Measurements from ENCODE around the gene RBM20. TPM values are rescaled to one million over a fixed set of nuclear protein-coding genes. Genes with fewer than 3 reads are reported as not detected.

Gene RBM20
- total RNA-seq, 2 donors from 2014 or later: 7.8 to 13.9 TPM

GRCh38 chr10:110880012-110880411 is 235.9 kb downstream of the RBM20 start:
- no peaks in the 10 kb centered on the region for H3K9me3 ChIP-seq
- no peak for DNase-seq (ENCODE audit: low spot score)
- no peak for ATAC-seq (ENCODE audit: insufficient number of reproducible peaks, low FRiP score, low read depth)
- H3K4me1 ChIP-seq (ENCODE audit: control insufficient read depth in 1 of 2, low read depth in 2 of 2): peaks cover 30 to 49% of the 10 kb centered on the region in 2 donors
- no peaks in the 10 kb centered on the region for H3K36me3 ChIP-seq
- H3K27ac ChIP-seq: peak overlapping the region in 1 of 2 donors; percentile 57
- TF ChIP-seq, protein P1, sequence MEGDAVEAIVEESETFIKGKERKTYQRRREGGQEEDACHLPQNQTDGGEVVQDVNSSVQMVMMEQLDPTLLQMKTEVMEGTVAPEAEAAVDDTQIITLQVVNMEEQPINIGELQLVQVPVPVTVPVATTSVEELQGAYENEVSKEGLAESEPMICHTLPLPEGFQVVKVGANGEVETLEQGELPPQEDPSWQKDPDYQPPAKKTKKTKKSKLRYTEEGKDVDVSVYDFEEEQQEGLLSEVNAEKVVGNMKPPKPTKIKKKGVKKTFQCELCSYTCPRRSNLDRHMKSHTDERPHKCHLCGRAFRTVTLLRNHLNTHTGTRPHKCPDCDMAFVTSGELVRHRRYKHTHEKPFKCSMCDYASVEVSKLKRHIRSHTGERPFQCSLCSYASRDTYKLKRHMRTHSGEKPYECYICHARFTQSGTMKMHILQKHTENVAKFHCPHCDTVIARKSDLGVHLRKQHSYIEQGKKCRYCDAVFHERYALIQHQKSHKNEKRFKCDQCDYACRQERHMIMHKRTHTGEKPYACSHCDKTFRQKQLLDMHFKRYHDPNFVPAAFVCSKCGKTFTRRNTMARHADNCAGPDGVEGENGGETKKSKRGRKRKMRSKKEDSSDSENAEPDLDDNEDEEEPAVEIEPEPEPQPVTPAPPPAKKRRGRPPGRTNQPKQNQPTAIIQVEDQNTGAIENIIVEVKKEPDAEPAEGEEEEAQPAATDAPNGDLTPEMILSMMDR (IDR thresholded peaks at IDR 0.05): no peak
- peak overlapping the region; percentile 10 for H3K4me3 ChIP-seq
- H3K27me3 ChIP-seq (replicated peaks; ENCODE audit: insufficient read depth): no peaks in the 10 kb centered on the region

- H3K27me3 ChIP-seq (replicated peaks; ENCODE audit: insufficient read depth): no peaks in the 10 kb centered on the region
Measured at GRCh38 chr10:110881247-110881646, 237.1 kb downstream of the RBM20 start.

GRCh38 chr10:110881905-110882304 is 237.8 kb downstream of the RBM20 start:
- no peaks in the 10 kb centered on the region for H3K27me3 ChIP-seq (replicated peaks; ENCODE audit: insufficient read depth)
- no peaks in the 10 kb centered on the region for H3K9me3 ChIP-seq
- H3K27ac ChIP-seq: peak overlapping the region in 1 of 2 donors; percentile 57
- no peaks in the 10 kb centered on the region for H3K36me3 ChIP-seq
- DNase-seq (ENCODE audit: low spot score) (no peak), ATAC-seq (ENCODE audit: insufficient number of reproducible peaks, low FRiP score, low read depth) (no peak)
- TF ChIP-seq, protein P1 (IDR thresholded peaks at IDR 0.05): no peak
- peaks cover 33 to 49% of the 10 kb centered on the region in 2 donors for H3K4me1 ChIP-seq (ENCODE audit: control insufficient read depth in 1 of 2, low read depth in 2 of 2)
- peak overlapping the region; percentile 47 for H3K4me3 ChIP-seq

More at GRCh38 chr10:110881247-110881646, 237.1 kb downstream of the RBM20 start:
- Histone ChIP-seq H3K4me1 (ENCODE audit: control insufficient read depth in 1 of 2, low read depth in 2 of 2) (peaks cover 33 to 49% of the 10 kb centered on the region in 2 donors), H3K9me3 (no peaks in the 10 kb centered on the region), H3K36me3 (no peaks in the 10 kb centered on the region), H3K27ac (peak overlapping the region in 1 of 2 donors; percentile 57), H3K4me3 (peak overlapping the region; percentile 47)
- ATAC-seq (ENCODE audit: insufficient number of reproducible peaks, low FRiP score, low read depth) (no peak), DNase-seq (ENCODE audit: low spot score) (no peak)
- TF ChIP-seq, protein P1 (IDR thresholded peaks at IDR 0.05): no peak

DNA sequence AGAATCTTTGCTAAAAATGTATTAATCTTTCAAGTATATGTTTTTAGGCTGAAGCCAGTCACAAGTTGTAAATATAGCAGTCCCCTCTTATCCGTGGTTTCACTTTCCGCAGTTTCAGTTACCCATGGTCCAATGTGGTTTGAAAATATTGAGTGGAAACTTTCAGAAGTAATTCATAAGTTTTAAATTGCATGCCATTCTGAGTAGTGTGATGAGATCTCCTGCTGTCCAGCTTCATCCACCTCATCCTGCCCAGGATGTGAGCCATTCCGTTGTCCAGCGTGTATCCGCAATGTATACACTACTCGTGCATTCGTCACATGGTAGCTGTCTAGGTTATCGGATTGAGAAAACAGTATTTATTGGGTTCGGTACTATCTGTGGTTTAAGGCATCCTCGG is 239.8 kb downstream of the RBM20 start:
- H3K4me3 ChIP-seq: peak overlapping the region; percentile 47
- H3K4me1 ChIP-seq (ENCODE audit: control insufficient read depth in 1 of 2, low read depth in 2 of 2): peaks cover 31 to 44% of the 10 kb centered on the region in 2 donors
- no peaks in the 10 kb centered on the region for H3K9me3 ChIP-seq
- no peak for ATAC-seq (ENCODE audit: insufficient number of reproducible peaks, low FRiP score, low read depth)
- H3K27ac ChIP-seq: peak overlapping the region in 1 of 2 donors; percentile 5
- DNase-seq (ENCODE audit: low spot score): no peak
- no peaks in the 10 kb centered on the region for H3K27me3 ChIP-seq (replicated peaks; ENCODE audit: insufficient read depth)
- TF ChIP-seq, protein P1 (IDR thresholded peaks at IDR 0.05): no peak
- peaks cover 5% of the 10 kb centered on the region for H3K36me3 ChIP-seq

GRCh38 chr10:110885932-110886674 is 242.0 kb downstream of the RBM20 start:
- Histone ChIP-seq H3K4me1 (ENCODE audit: control insufficient read depth in 1 of 2, low read depth in 2 of 2) (peaks cover 22 to 35% of the 10 kb centered on the region in 2 donors), H3K27me3 (replicated peaks; ENCODE audit: insufficient read depth) (no peaks in the 10 kb centered on the region), H3K9me3 (no peaks in the 10 kb centered on the region), H3K4me3 (no peak overlapping the region), H3K27ac (no peak overlapping the region), H3K36me3 (peaks cover 16% of the 10 kb centered on the region)
- TF ChIP-seq, protein P1 (IDR thresholded peaks at IDR 0.05): no peak
- DNase-seq (ENCODE audit: low spot score) (no peak), ATAC-seq (ENCODE audit: insufficient number of reproducible peaks, low FRiP score, low read depth) (no peak)
